ENCODE data around the gene FOXN3.

FOXN3 gene

DNA sequence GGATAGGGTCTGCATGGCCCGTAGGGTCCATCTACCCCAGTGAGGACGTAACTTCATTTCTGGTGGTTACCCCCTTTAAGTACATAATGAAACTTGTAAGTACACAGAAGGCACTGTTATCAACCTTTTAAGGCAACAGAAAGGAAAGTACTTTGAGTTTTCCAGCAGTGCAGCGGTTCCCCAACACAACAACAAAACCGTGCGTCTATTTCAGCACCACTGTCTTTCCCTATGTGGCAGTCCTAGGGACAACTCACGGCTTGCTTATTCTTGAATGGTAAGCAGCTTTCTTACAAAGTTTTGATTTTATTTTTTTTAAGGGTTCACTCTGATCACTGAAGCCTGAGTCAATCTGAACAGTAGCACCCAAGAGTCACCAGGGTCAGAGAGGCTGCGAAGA is 46.3 kb downstream of the FOXN3 start:
- CTCF ChIA-PET: no interaction called here
- POLR2A ChIA-PET (ENCODE audit: low non-redundant PET): no interaction called here

DNA sequence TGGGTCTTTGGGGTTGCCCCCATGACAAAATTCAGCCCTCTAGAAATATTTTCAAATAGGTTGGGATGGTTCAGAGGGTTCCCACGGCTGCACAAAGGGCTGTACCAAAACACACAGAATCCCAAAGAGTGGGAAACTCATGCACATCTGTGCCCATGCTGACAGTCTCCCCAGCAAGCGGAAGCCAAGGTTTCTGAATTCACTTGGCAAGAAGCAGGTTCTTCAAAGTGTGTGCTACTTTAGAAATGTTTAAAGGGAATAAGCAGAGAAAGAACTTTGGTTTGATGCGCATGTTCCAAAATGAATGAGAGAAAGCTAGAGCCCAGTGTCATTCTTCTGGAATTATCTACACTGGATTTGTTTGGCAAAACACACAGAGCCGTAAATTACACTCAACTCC is 46.7 kb downstream of the FOXN3 start:
- POLR2A ChIA-PET (ENCODE audit: low non-redundant PET): no interaction called here
- TF ChIP-seq, protein P1, sequence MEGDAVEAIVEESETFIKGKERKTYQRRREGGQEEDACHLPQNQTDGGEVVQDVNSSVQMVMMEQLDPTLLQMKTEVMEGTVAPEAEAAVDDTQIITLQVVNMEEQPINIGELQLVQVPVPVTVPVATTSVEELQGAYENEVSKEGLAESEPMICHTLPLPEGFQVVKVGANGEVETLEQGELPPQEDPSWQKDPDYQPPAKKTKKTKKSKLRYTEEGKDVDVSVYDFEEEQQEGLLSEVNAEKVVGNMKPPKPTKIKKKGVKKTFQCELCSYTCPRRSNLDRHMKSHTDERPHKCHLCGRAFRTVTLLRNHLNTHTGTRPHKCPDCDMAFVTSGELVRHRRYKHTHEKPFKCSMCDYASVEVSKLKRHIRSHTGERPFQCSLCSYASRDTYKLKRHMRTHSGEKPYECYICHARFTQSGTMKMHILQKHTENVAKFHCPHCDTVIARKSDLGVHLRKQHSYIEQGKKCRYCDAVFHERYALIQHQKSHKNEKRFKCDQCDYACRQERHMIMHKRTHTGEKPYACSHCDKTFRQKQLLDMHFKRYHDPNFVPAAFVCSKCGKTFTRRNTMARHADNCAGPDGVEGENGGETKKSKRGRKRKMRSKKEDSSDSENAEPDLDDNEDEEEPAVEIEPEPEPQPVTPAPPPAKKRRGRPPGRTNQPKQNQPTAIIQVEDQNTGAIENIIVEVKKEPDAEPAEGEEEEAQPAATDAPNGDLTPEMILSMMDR (conservative IDR thresholded peaks at IDR 0.05; ENCODE audit: low read depth): no peak
- no peak overlapping the region for H3K27ac ChIP-seq
- DNase-seq (ENCODE audit: low spot score): no peak
- CTCF ChIA-PET: no interaction called here

More for the DNA sequence above, 46.3 kb downstream of the FOXN3 start:
- TF ChIP-seq, protein P1 (conservative IDR thresholded peaks at IDR 0.05; ENCODE audit: low read depth): no peak
- no peak overlapping the region for H3K27ac ChIP-seq
- no peak for DNase-seq (ENCODE audit: low spot score)

DNA sequence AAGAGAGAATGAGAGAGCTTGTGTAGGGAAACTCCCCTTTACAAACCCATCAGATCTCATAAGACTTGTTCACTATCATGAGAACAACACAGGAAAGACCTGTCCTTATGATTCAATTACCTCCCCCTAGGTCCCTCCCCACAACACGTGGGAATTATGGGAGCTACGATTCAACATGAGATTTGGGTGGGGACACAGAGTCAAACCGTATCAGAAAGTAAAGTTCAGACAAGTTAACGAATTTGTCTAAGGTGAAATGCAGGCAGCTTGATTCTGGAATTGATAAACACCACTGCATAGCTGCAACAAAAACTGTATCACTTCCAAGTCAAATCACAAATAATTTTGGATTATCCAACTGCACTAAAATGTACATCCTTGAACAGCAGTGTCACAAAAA is 47.4 kb downstream of the FOXN3 start:
- no peak for DNase-seq (ENCODE audit: low spot score)
- no peak overlapping the region for H3K27ac ChIP-seq
- ChIA-PET POLR2A (ENCODE audit: low non-redundant PET) (no interaction called here), CTCF (no interaction called here)
- TF ChIP-seq, protein P1 (conservative IDR thresholded peaks at IDR 0.05; ENCODE audit: low read depth): no peak

DNA sequence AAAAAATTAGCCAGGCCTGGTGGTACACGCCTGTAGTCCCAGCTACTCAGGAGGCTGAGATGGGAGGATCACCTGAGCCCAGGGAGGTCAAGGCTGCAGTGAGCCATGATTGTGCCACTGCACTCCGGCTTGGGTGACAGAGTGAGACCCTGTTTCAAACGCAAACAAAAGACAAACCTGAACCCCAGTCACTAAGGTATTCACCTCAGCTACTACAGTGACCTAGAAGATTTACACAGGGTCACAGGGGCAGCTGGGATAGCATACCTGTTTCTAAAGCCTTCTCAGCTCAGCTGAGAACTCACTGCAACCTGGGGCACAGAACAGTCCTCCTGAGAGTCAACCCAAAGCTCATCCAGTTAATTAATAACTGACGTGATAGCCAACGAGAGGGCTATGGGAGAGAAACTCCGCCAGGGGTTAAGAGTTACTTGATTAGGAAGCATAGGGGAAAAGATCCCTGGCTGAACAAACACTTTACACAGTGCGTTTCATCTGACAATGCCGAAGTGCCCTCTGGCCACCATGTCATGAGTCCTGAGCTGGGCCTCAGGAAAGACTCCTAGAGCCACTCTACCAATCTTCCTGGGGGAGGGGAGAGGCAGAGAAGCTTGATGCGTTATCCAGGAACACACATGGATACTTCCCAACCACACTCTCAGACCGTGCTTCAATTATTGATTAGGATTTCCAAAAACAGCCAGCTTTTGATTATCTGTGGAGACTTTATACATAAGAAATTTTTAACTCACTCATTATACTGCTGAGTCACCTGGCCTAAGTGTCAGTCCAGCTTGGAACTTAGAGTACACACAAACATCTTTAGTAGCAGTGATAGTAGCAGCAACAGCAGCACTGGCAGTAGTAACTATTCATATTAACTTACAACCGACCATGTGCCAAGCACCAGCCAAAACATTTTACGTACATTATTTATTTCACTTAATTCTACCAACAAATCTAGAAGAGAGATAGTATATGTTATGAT is 48.2 kb downstream of the FOXN3 start:
- no peak for DNase-seq (ENCODE audit: low spot score)
- H3K27ac ChIP-seq: no peak overlapping the region
- TF ChIP-seq, protein P1 (conservative IDR thresholded peaks at IDR 0.05; ENCODE audit: low read depth): no peak
- CTCF ChIA-PET: no interaction called here
- POLR2A ChIA-PET (ENCODE audit: low non-redundant PET): no interaction called here

DNA sequence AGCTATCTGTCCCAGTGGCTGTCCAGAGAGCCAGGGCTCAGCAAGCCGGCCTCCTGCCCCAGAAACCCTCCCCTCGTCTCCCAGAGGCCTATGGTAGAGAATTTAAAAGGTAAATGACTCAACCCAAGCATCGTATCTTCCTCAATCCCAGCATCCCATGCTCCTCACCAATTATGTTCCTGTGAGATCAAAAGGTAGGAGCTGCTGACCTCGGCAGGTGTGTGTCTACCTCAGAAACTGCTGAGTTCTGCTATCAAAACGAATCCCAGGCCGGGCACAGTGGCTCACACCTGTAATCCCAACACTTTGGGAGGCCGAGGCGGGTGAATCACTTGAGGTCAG is 49.3 kb downstream of the FOXN3 start:
- TF ChIP-seq, protein P1 (conservative IDR thresholded peaks at IDR 0.05; ENCODE audit: low read depth): no peak
- CTCF ChIA-PET: interaction anchor here (0.5 to 0.7 kb wide), 2 partner anchors 14 to 613 kb away, joined by 3 read pairs; no protein-coding TSS in a partner anchor
- POLR2A ChIA-PET (ENCODE audit: low non-redundant PET): no interaction called here
- no peak for DNase-seq (ENCODE audit: low spot score)
- no peak overlapping the region for H3K27ac ChIP-seq

DNA sequence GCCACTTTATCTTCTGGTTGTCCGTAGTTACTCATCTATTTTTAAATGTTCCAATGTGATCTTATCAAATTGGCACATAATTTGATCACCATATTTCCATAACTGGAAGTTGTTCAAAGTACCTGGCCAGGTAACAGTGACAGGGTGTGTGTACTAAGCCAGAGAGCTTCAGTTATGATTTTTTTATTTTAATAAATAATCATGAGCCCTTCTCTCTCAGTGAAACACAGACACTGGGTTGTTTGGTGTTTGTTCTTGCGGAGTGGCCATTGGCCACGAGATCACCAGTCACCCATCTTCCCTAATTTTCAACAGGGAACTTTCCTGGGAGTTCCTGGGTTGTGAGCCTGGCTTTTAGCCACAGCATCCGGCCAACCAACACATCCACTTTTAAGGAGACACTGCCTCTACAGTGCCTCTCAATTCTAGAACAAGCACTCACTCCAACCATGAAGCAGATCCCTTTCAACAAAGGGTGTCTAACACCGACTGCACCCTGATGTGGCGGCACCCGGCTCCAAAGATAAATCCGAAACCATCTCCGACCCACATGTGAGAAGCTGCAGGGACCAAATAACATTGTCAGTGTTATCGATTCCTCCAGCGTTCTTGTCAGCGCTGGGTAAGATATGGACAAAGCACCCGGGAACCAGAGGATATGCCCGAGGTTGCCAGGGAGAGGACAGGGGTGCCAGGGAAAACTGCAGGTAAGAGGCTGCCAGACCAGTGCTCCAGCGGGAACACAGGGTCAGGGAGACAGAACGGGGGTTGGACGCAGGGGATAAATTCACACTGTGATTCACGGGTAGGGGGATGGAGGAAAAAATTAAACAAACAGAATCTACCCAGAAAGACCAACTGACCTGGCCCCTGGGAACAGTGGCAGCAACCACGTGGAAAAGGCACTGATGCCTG is 49.9 kb downstream of the FOXN3 start:
- H3K27ac ChIP-seq: no peak overlapping the region
- TF ChIP-seq, protein P1 (conservative IDR thresholded peaks at IDR 0.05; ENCODE audit: low read depth): no peak
- CTCF ChIA-PET: interaction anchor here (0.5 to 0.7 kb wide), 3 partner anchors 13 to 812 kb away, joined by 3 read pairs; no protein-coding TSS in a partner anchor
- DNase-seq (ENCODE audit: low spot score): no peak
- POLR2A ChIA-PET (ENCODE audit: low non-redundant PET): no interaction called here
